ENCODE results near the gene PLG. TPM values are rescaled to one million over a fixed set of nuclear protein-coding genes. Genes with fewer than 3 reads are reported as not detected.
"Not testable (repeated sequence)": the region's sequence is repeated elsewhere in the genome, so short reads cannot be mapped to it uniquely, and the experiment has no call there.

Gene PLG
- total RNA-seq, 4 donors from 2014 or later, result not detected

- TF ChIP-seq, protein P1, sequence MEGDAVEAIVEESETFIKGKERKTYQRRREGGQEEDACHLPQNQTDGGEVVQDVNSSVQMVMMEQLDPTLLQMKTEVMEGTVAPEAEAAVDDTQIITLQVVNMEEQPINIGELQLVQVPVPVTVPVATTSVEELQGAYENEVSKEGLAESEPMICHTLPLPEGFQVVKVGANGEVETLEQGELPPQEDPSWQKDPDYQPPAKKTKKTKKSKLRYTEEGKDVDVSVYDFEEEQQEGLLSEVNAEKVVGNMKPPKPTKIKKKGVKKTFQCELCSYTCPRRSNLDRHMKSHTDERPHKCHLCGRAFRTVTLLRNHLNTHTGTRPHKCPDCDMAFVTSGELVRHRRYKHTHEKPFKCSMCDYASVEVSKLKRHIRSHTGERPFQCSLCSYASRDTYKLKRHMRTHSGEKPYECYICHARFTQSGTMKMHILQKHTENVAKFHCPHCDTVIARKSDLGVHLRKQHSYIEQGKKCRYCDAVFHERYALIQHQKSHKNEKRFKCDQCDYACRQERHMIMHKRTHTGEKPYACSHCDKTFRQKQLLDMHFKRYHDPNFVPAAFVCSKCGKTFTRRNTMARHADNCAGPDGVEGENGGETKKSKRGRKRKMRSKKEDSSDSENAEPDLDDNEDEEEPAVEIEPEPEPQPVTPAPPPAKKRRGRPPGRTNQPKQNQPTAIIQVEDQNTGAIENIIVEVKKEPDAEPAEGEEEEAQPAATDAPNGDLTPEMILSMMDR (IDR thresholded peaks at IDR 0.05), result no peak
- TF ChIP-seq EP300 (IDR thresholded peaks at IDR 0.05; ENCODE audit: low read depth), result no peak
- no peak for TF ChIP-seq POLR2AphosphoS5 (IDR thresholded peaks at IDR 0.05)
- no peak for TF ChIP-seq POLR2A (IDR thresholded peaks at IDR 0.05)
- H3K27me3 ChIP-seq, result no peaks in the 10 kb centered on the region
- in situ Hi-C loops (cut with MboI; ENCODE audit: low pct_ligation_motif_present in 1 of 4, low pct_unique_long_range_greater_than_20kb in 1 of 4, low sequenced_read_pairs in 3 of 4), result no loop called here
- H3K4me1 ChIP-seq, result no peaks in the 10 kb centered on the region
- H3K27ac ChIP-seq, result no peak overlapping the region
- intact Hi-C loops (cut with DNase I; ENCODE audit: low total_unique reads), result no loop called here
- no peaks in the 10 kb centered on the region for H3K36me3 ChIP-seq
- WGBS, 2 donors (ENCODE audit: low coverage in 1 of 2), result 65 to 80% methylated on average over 2 to 6 of the region's 6 CpGs
- H3K9me3 ChIP-seq, result no peaks in the 10 kb centered on the region
- H3K4me3 ChIP-seq, result no peak overlapping the region
- no peak for DNase-seq
Measured at GRCh38 chr6:160697826-160698225, 4.2 kb upstream of the PLG start.

DNA sequence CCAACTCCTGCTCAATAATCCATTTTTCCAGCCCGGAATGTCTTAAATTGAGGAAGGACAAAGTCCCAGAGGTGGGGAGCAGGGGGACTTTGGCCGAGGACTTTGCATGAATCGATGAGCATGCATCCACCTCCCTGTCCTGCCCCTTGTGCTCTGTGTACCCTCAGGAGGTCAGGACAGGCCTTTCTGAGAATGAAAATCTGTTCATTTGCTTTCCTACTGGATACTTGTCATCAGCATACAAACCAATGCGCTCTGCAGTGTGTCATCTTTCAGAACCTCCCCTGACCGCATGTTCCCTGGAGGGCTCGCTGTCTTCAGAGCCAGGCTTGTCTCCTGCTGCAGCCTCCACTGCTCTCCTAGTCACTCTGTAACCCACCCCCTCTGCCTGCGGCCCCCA lies 2.6 kb downstream of the PLG start:
- H3K27ac ChIP-seq; H3K4me3 ChIP-seq; in situ Hi-C loops (cut with MboI; ENCODE audit: low pct_ligation_motif_present in 1 of 4, low pct_unique_long_range_greater_than_20kb in 1 of 4, low sequenced_read_pairs in 3 of 4); intact Hi-C loops (cut with DNase I; ENCODE audit: low total_unique reads); H3K36me3 ChIP-seq; H3K4me1 ChIP-seq; H3K9me3 ChIP-seq; DNase-seq; H3K27me3 ChIP-seq: not testable (repeated sequence)
- 65 to 69% methylated on average over 5 to 7 of the region's 7 CpGs for WGBS, 2 donors (ENCODE audit: low coverage in 1 of 2)

GRCh38 chr6:160708993-160709392 lies 6.9 kb downstream of the PLG start:
- H3K4me3 ChIP-seq; H3K27ac ChIP-seq; in situ Hi-C loops (cut with MboI; ENCODE audit: low pct_ligation_motif_present in 1 of 4, low pct_unique_long_range_greater_than_20kb in 1 of 4, low sequenced_read_pairs in 3 of 4); H3K27me3 ChIP-seq; H3K36me3 ChIP-seq; H3K9me3 ChIP-seq; H3K4me1 ChIP-seq; intact Hi-C loops (cut with DNase I; ENCODE audit: low total_unique reads); DNase-seq: not testable (repeated sequence)

DNA sequence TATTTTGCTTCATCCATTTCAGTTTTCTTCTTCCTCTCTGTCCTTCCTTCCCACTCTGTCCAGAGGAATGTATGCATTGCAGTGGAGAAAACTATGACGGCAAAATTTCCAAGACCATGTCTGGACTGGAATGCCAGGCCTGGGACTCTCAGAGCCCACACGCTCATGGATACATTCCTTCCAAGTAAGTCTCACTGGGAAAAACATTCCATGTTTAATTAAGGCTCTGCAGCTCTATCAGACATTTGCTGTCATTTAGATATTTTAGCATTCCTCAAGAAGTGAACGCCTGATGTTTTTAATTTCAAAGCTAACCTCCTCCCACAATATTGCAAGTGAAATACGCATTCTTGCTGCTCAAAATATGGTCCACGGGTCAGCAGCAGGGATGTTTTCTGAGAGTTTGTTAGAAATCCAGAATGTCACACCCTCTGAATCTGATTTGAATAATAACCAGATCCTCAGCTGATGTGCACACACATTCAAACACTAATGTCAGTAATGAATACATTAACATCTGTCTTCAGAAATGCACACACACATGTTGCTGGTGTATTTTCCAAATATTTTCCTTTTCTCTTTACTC lies 12.8 kb downstream of the PLG start:
- no peak overlapping the region for H3K27ac ChIP-seq
- in situ Hi-C loops (cut with MboI; ENCODE audit: low pct_ligation_motif_present in 1 of 4, low pct_unique_long_range_greater_than_20kb in 1 of 4, low sequenced_read_pairs in 3 of 4) (no loop called here), intact Hi-C loops (cut with DNase I; ENCODE audit: low total_unique reads) (no loop called here)
- H3K4me3 ChIP-seq, result no peak overlapping the region
- WGBS, 2 donors (ENCODE audit: low coverage in 1 of 2), result 63 to 71% methylated on average over 4 to 5 of the region's 5 CpGs
- no peaks in the 10 kb centered on the region for H3K4me1 ChIP-seq
- TF ChIP-seq EP300 (IDR thresholded peaks at IDR 0.05; ENCODE audit: low read depth) (no peak), POLR2AphosphoS5 (IDR thresholded peaks at IDR 0.05) (no peak), POLR2A (IDR thresholded peaks at IDR 0.05) (no peak)
- TF ChIP-seq, protein P1 (IDR thresholded peaks at IDR 0.05), result no peak
- H3K9me3 ChIP-seq, result no peaks in the 10 kb centered on the region
- no peaks in the 10 kb centered on the region for H3K27me3 ChIP-seq
- no peak for DNase-seq
- no peaks in the 10 kb centered on the region for H3K36me3 ChIP-seq

DNA sequence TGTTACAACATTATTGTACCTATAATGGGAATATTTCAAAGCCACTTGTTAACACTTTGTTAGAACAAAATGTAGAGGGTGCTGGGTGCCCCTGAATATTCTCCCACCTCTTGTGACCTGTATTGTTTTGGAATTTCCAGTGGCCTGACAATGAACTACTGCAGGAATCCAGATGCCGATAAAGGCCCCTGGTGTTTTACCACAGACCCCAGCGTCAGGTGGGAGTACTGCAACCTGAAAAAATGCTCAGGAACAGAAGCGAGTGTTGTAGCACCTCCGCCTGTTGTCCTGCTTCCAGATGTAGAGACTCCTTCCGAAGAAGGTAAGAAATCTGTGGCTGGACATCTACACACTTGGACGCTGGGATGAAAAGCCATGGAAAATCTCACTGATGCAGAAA lies 28.9 kb downstream of the PLG start:
- Histone ChIP-seq H3K4me3 (no peak overlapping the region), H3K9me3 (no peaks in the 10 kb centered on the region), H3K4me1 (no peaks in the 10 kb centered on the region), H3K36me3 (no peaks in the 10 kb centered on the region), H3K27ac (no peak overlapping the region), H3K27me3 (no peaks in the 10 kb centered on the region)
- intact Hi-C loops (cut with DNase I; ENCODE audit: low total_unique reads), result no loop called here
- 63% methylated on average over 6 of the region's 6 CpGs; no CpG with 5 or more reads in 1 of the 2 donors for WGBS, 2 donors (ENCODE audit: low coverage in 1 of 2)
- no peak for TF ChIP-seq POLR2A (IDR thresholded peaks at IDR 0.05)
- TF ChIP-seq POLR2AphosphoS5 (IDR thresholded peaks at IDR 0.05), result no peak
- TF ChIP-seq, protein P1 (IDR thresholded peaks at IDR 0.05), result no peak
- no peak for TF ChIP-seq EP300 (IDR thresholded peaks at IDR 0.05; ENCODE audit: low read depth)
- in situ Hi-C loops (cut with MboI; ENCODE audit: low pct_ligation_motif_present in 1 of 4, low pct_unique_long_range_greater_than_20kb in 1 of 4, low sequenced_read_pairs in 3 of 4), result loop anchor here (25.0 kb wide), 2 partner anchors 631 to 656 kb away; no protein-coding TSS in a partner anchor
- DNase-seq, result no peak

Measured in transverse colon (tissue), 4 donors.